ENCODE measurements around the gene FZD7. TPM values are rescaled to one million over a fixed set of nuclear protein-coding genes. Genes with fewer than 3 reads are reported as not detected.

FZD7 gene
- total and polyA plus RNA-seq, 9 of the 15 experiments (the other 6 are each of a cell fraction or from before 2014, with no cell fraction given): 0.11 to 2.4 (median 0.69) TPM

- Histone ChIP-seq H2AFZ (ENCODE audit: low read depth, low read length) (no peak overlapping the region), H3K9ac (ENCODE audit: insufficient read depth in 1 of 2, low read depth in 2 of 2, low read length in 2 of 2) (no peak overlapping the region), H4K20me1 (replicated peaks; ENCODE audit: control insufficient read depth, insufficient read depth, low read length) (no peaks in the 10 kb centered on the region), H3K9me3 (replicated peaks; ENCODE audit: control insufficient read depth, insufficient read depth, low read depth, low read length) (no peaks in the 10 kb centered on the region), H3K27ac (ENCODE audit: extremely low read depth, low read depth, low read length) (no peak overlapping the region), H3K4me2 (ENCODE audit: insufficient read depth, low read length) (no peak overlapping the region), H3K4me3 (no peak overlapping the region), H3K79me2 (ENCODE audit: control insufficient read depth, insufficient read depth, low read length) (no peaks in the 10 kb centered on the region), H3K36me3 (ENCODE audit: control insufficient read depth, insufficient read depth, low read length) (no peaks in the 10 kb centered on the region), H3K27me3 (ENCODE audit: control insufficient read depth in 2 of 2, insufficient read depth in 2 of 2, low read length in 2 of 2) (peaks cover 6 to 25% of the 10 kb centered on the region in 2 experiments; a peak in 3 of 5 replicates), H3K9me1 (ENCODE audit: control insufficient read depth, insufficient read depth, low read length) (no peaks in the 10 kb centered on the region), H3K4me1 (replicated peaks in 1 of 2; ENCODE audit: control insufficient read depth in 2 of 2, insufficient read depth in 2 of 2, low read length in 2 of 2) (no peaks in the 10 kb centered on the region)
- TF ChIP-seq CBX3 (IDR thresholded peaks at IDR 0.05; ENCODE audit: borderline replicate concordance in 1 of 2, low read length in 2 of 2) (no peak), ARHGAP35 (IDR thresholded peaks at IDR 0.05; ENCODE audit: partially characterized antibody) (no peak), TCF7L2 (IDR thresholded peaks at IDR 0.05; ENCODE audit: low read depth, low read length) (no peak), ZNF766 (CRISPR knock-in tag; conservative IDR thresholded peaks at IDR 0.05) (no peak), CEBPG (CRISPR knock-in tag; IDR thresholded peaks at IDR 0.05) (no peak), CEBPG (tag; conservative IDR thresholded peaks at IDR 0.05 in 1 of 2, IDR thresholded peaks at IDR 0.05 in 1 of 2) (no peak), MBD2 (IDR thresholded peaks at IDR 0.05; ENCODE audit: borderline replicate concordance, low read depth) (no peak), RB1 (IDR thresholded peaks at IDR 0.05; ENCODE audit: low read depth) (no peak)
- intact Hi-C loops (cut with micrococcal nuclease) (no loop called here), in situ Hi-C loops (cut with MboI) (no loop called here)
- no TSS peak for BruUV-seq (replicated peaks)
- ChIA-PET POLR2A (interaction anchor here (0.8 kb wide), 1 partner anchor 212 kb away, joined by 3 read pairs; the partner anchor contains the start of gene ALS2), CTCF (ENCODE audit: low intra/inter-chr PET ratio) (no interaction called here)
- ATAC-seq (no peak), FAIRE-seq (no peak), DNase-seq (ENCODE audit: extremely low read depth in 1 of 4, low spot score in 3 of 4) (no peak)
- WGBS (ENCODE audit: insufficient coverage, low coverage, missing lambda C conversion rate): 18% methylated on average over 2 of the region's 4 CpGs
Measured at GRCh38 chr2:201992960-201993359, 40.7 kb upstream of the FZD7 start.

All from K562 (cell line).